ENCODE measurements around the gene STK35. TPM values are rescaled to one million over a fixed set of nuclear protein-coding genes. Genes with fewer than 3 reads are reported as not detected.
A peak's percentile ranks its signal among the peaks of the same experiment; 100 is the strongest.

STK35 gene
- total RNA-seq, 4 donors from 2014 or later, result 23.2 to 33.6 (median 25.2) TPM

DNA sequence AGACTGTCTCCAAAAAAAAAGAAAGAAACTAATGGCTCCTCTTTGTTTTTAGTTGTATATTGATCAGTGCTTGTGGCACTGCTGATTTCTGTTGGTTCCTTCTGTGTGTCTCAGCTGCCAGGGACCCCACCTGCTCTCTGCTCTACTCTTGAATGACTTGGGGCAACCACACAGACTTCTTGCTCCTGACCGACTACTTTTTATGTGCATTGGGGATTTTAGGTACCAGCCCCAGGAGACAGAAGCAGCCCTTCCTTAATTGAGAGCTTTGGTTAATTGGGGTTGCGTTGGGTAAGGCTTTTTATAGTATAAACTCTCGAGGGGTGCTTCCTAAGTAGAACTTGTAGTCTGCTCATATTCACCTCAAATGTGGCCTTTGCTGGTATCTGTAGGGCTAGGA, 6.9 kb downstream of the STK35 start:
- no peaks in the 10 kb centered on the region for H3K9me3 ChIP-seq
- H3K27ac ChIP-seq, result no peak overlapping the region
- no peaks in the 10 kb centered on the region for H3K27me3 ChIP-seq
- no peak for DNase-seq (ENCODE audit: low spot score in 2 of 2)
- no peaks in the 10 kb centered on the region for H3K36me3 ChIP-seq
- H3K4me1 ChIP-seq, result peaks cover 61% of the 10 kb centered on the region
- TF ChIP-seq POLR2A (IDR thresholded peaks at IDR 0.05), result no peak
- no peak for TF ChIP-seq EP300 (IDR thresholded peaks at IDR 0.05)
- TF ChIP-seq, protein P1, sequence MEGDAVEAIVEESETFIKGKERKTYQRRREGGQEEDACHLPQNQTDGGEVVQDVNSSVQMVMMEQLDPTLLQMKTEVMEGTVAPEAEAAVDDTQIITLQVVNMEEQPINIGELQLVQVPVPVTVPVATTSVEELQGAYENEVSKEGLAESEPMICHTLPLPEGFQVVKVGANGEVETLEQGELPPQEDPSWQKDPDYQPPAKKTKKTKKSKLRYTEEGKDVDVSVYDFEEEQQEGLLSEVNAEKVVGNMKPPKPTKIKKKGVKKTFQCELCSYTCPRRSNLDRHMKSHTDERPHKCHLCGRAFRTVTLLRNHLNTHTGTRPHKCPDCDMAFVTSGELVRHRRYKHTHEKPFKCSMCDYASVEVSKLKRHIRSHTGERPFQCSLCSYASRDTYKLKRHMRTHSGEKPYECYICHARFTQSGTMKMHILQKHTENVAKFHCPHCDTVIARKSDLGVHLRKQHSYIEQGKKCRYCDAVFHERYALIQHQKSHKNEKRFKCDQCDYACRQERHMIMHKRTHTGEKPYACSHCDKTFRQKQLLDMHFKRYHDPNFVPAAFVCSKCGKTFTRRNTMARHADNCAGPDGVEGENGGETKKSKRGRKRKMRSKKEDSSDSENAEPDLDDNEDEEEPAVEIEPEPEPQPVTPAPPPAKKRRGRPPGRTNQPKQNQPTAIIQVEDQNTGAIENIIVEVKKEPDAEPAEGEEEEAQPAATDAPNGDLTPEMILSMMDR (IDR thresholded peaks at IDR 0.05), result no peak
- no peak for TF ChIP-seq POLR2AphosphoS5 (IDR thresholded peaks at IDR 0.05)
- 81% methylated on average over 3 of the region's 3 CpGs for WGBS
- no peak overlapping the region for H3K4me3 ChIP-seq

DNA sequence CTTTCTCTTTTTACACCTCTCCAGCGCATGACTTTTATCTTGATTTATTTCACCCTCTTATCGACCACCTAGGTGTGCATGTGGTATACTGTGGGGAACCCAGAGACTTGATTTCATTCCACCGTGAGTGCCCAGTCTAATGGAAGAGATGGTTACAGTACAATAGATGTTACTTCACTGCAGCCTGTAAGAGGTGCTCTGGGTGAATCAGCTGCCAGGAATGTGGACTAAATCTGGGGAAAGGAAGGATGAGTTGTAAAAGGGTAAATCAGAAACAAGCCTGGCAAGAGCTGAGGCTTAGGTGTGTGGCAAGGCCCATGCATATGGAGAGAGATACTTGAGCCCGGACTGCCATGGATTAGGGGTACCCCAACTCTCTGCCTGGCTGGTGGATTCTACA, 7.4 kb downstream of the STK35 start:
- H3K36me3 ChIP-seq, result no peaks in the 10 kb centered on the region
- TF ChIP-seq, protein P1 (IDR thresholded peaks at IDR 0.05), result no peak
- TF ChIP-seq EP300 (IDR thresholded peaks at IDR 0.05), result no peak
- no peak for TF ChIP-seq POLR2A (IDR thresholded peaks at IDR 0.05)
- TF ChIP-seq POLR2AphosphoS5 (IDR thresholded peaks at IDR 0.05), result no peak
- H3K9me3 ChIP-seq, result no peaks in the 10 kb centered on the region
- peak overlapping the region; percentile 45 for H3K27ac ChIP-seq
- no peak overlapping the region for H3K4me3 ChIP-seq
- no peaks in the 10 kb centered on the region for H3K27me3 ChIP-seq
- no peak for DNase-seq (ENCODE audit: low spot score in 2 of 2)
- 71% methylated on average over 4 of the region's 4 CpGs for WGBS
- peaks cover 58% of the 10 kb centered on the region for H3K4me1 ChIP-seq

DNA sequence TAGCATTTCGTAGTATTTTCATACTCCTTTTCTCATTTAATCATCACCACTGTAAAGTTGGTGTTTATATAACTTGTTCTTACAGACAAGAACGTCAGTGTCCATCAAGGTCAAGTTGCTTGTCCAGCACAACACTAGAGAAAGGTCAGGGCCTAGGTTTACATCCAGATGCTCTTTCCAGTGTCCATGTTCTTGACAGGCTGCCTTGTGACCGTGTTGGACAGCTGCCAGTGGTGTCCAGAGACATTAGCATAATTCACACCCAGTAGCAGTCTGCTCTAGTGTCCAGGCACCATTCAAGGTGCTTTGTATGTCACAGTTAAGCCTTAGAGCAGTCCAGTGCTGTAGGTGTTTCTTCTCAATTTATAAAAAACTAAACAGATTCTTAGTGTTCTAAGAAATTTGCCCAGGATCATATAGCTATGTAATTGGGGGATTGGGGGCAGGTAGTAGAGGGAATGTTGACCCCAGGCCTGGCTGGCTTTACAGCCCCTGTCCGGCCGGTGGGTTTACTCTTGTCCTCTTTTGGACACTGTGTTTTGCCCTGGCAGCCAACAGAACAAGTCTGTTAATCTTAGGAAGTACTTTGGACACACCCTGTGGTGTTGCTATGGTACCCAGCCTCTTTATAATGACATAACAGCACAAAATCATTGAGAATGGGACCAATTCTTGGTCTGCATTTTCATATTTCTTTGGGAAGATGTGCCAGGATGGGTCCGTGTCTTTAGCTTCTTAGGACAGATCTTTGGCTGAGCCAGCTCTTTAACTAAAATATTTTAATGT, 8.0 kb downstream of the STK35 start:
- 42% methylated on average over 6 of the region's 6 CpGs for WGBS
- Histone ChIP-seq H3K27me3 (no peaks in the 10 kb centered on the region), H3K4me3 (no peak overlapping the region), H3K4me1 (peaks cover 58% of the 10 kb centered on the region), H3K36me3 (no peaks in the 10 kb centered on the region), H3K9me3 (no peaks in the 10 kb centered on the region), H3K27ac (peak overlapping the region; percentile 45)
- TF ChIP-seq, protein P1 (IDR thresholded peaks at IDR 0.05), result no peak
- TF ChIP-seq POLR2A (IDR thresholded peaks at IDR 0.05) (no peak), EP300 (IDR thresholded peaks at IDR 0.05) (no peak), POLR2AphosphoS5 (IDR thresholded peaks at IDR 0.05) (no peak)
- DNase-seq (ENCODE audit: low spot score in 2 of 2), result no peak

DNA sequence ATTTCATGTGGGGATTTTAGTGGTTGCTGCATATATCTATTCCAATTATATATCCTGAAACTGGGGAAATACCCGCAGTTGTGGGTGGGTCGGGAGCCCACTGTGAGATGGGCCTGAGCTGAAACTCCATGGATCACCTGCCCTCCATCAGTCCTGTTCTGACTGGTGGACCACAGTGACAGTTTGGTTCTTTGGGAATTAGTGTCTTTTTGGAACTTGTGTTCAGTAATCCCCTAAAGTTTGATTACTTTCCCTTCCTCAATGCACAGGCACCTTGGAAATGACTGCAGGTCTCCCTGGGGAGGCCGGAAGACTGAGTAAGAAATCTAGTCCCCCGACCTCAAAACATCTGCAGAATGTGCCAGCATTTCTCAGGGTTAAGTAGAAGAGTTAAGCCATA, 11.3 kb downstream of the STK35 start:
- Histone ChIP-seq H3K4me3 (no peak overlapping the region), H3K27ac (no peak overlapping the region), H3K9me3 (no peaks in the 10 kb centered on the region), H3K4me1 (peaks cover 51% of the 10 kb centered on the region), H3K36me3 (peaks cover 15% of the 10 kb centered on the region), H3K27me3 (no peaks in the 10 kb centered on the region)
- 90% methylated on average over 4 of the region's 4 CpGs for WGBS
- DNase-seq (ENCODE audit: low spot score in 2 of 2), result no peak
- TF ChIP-seq, protein P1 (IDR thresholded peaks at IDR 0.05), result no peak
- TF ChIP-seq POLR2A (IDR thresholded peaks at IDR 0.05) (no peak), POLR2AphosphoS5 (IDR thresholded peaks at IDR 0.05) (no peak), EP300 (IDR thresholded peaks at IDR 0.05) (no peak)

DNA sequence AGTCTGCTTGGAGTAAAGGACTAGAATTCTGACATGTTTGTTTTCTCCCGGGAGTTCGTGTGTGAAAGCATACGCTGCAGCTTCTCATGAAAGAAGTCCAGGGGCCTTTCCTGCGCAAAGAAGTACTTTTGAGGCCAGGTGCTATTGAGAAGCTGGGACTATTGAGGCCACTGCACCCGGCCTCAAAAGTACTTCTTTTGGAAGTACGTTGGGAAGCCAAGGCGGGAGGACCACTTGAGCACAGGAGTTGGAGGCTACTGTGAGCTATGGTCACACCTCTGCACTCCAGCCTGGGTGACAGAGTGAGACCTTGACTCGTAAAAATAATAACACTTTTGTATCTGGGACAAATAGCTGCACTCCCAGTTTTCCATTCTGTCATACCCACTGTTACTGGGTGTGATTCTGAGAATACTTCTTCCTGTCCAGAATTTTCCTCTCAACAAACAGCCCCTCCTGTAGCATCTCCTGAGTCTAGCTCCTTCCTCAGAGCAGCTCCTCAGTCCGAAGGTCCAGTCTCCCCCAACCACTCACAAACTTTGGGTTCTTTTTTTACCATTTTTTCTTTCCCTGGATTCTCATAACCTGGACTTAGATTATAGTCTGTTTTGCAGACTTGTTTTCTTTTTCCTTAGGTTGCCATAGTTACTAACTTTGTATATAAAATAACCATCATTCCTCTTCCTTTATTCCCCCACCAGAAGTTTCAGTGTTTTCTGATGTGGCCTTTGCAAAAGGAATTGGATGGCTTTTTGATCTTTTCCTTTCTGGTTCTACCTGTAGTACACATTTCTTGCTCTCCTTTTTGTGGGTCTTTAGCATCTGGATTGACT, 12.7 kb downstream of the STK35 start:
- DNase-seq (ENCODE audit: low spot score in 2 of 2), result peak in 1 of 2 donors; percentile 69
- H3K36me3 ChIP-seq, result peaks cover 15% of the 10 kb centered on the region
- no peaks in the 10 kb centered on the region for H3K27me3 ChIP-seq
- no peak overlapping the region for H3K4me3 ChIP-seq
- no peaks in the 10 kb centered on the region for H3K9me3 ChIP-seq
- TF ChIP-seq EP300 (IDR thresholded peaks at IDR 0.05), result no peak
- TF ChIP-seq, protein P1 (IDR thresholded peaks at IDR 0.05), result no peak
- 80% methylated on average over 9 of the region's 9 CpGs for WGBS
- no peak overlapping the region for H3K27ac ChIP-seq
- peaks cover 38% of the 10 kb centered on the region for H3K4me1 ChIP-seq
